HG03432 (cell line): Measurements from ENCODE around the gene ADARB1.

ENCODE experiments used
- ATAC-seq: cut with Tn5 transposase; IDR thresholded peaks from one replicate; pipeline ENCODE4 v1.9.1; 2021; ENCODE audit warnings: mild to moderate bottlenecking, moderate library complexity; ENCODE audit not compliant: unreplicated experiment

The ADARB1 gene

GRCh38 chr21:45090966-45091365, 16.6 kb downstream of the ADARB1 start:
- no peak for ATAC-seq

DNA sequence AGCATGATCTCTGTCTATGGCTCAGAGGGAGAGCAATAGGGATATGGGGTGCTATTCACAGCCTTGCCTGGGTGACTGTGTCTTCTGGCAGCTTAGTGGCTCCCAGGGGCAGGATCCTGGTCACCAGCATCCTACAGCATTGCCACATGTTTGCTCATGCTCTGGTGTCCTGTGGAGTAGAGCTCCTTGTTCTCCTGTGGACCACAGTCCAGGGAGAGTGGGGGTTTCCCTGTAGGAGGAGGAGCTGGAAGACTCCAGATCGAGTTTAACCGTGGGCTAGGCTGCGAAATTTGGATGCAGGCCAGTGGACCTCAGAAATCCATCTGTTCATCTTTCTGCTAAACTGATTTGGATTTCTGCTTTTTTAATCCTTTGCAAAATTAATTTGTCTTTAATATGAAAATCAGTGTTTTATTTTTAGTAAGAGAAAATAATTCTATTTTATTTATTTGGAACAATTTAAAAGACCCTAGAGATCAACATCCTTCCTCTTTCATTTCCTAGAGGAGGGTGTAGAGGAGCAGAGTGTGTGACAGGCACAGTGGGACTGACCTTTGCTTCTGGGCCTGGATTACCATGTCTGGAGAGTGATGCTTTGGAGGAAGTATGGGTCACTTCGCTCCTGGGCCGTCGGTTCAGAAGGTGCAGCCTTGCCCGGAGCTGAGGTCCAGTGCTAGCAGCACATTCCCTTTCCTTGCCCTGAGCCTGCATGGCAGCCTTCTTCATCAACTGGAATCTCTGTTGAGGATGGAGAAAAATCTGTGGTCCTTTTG, 17.4 kb downstream of the ADARB1 start:
- ATAC-seq, result no peak

- no peak for ATAC-seq
Measured at GRCh38 chr21:45093035-45093532, 18.7 kb downstream of the ADARB1 start.

DNA sequence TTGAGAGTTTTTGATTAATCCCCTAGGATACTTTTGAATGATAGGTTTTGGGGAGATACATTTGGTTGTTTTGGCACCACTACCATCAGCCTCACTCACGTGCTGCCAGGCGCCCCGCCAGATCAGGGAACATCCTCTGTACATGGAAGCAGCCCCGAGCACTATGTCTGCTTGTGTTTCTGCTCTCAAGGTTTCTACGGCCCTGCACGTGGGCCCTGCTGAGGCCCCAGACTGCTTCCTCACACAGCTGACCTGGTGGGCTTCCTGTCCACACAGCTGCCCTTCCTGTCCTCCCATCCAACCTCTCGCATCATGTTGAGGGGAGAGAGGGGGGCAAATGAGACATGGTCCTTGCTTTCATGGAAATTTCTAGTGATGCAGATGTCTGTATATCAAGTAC, 20.0 kb downstream of the ADARB1 start:
- ATAC-seq, result no peak

GRCh38 chr21:45095505-45095904, 21.1 kb downstream of the ADARB1 start:
- no peak for ATAC-seq

DNA sequence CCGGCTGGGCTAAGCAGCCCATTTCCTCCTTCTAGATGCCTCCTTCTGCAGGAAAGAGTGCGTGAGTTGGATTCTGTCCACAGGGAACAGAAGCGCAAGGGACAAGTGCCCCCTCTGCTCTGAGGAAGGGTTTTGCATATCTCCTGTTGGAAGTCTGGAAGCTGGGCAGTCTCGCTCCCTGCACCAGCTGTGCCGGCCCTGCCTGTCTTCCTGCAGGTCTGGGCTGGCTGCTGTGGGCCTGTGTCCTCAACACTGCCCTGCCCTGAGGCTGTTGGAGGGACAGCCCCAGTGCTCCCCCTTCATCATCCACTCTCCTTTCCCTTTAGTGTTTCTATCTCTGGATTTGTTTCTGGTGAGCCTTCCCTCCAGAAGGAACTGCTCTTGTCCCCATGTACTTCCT, 21.8 kb downstream of the ADARB1 start:
- no peak for ATAC-seq

DNA sequence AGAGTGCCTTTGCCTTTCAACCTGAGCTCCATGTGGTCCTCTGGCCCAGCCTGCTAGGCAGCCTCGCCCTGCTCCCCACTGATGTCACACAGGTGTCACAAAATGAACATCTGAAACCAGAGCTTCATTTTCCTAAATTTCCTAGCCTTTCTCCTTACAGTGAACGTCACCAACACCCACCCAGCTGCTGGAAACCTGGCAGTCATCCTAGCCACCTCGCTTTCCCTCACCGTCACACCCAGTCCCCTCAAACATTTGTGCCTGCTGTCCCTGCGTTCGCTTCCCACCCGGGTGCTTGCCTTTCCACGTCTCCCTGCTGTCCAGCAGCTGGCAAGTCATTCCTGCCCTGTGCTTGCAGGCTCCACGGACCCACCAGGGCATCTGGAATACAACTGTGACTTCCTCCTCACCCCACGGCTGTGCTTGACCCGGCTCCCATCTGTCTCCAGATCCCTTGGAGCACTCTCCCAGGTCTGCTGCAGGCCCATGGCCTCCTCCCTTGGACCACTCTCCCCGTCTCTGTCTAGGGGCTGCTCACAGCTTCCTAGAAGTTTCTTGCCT, 23.5 kb downstream of the ADARB1 start:
- ATAC-seq, result no peak

- no peak for ATAC-seq
Measured at GRCh38 chr21:45098867-45099266, 24.5 kb downstream of the ADARB1 start.

- no peak for ATAC-seq
Measured at GRCh38 chr21:45099571-45099970, 25.2 kb downstream of the ADARB1 start.

- no peak for ATAC-seq
Measured at GRCh38 chr21:45100866-45101265, 26.5 kb downstream of the ADARB1 start.

- ATAC-seq, result no peak
Measured at GRCh38 chr21:45102391-45102932, 28.1 kb downstream of the ADARB1 start.

- no peak for ATAC-seq
Measured at GRCh38 chr21:45103971-45104520, 29.7 kb downstream of the ADARB1 start.

DNA sequence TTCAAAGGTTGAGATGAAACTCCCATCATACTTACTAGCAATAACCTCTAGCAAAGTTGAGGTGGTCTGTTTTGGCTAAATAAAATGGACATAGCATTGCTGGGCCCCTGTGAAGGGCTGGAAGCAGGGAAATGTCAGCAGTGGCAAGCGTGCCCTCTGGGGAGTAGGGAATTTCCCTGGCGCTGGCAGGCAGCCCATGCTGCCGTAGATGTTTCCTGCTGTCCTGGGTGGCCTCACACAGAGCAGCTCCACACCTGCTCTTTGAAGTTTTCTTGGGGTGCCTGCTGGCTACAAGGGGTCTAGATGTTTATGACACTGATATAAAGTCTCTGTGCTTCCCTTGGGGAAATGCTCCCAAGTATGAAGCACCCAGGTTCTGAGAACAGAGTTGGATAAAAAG, 30.2 kb downstream of the ADARB1 start:
- no peak for ATAC-seq

DNA sequence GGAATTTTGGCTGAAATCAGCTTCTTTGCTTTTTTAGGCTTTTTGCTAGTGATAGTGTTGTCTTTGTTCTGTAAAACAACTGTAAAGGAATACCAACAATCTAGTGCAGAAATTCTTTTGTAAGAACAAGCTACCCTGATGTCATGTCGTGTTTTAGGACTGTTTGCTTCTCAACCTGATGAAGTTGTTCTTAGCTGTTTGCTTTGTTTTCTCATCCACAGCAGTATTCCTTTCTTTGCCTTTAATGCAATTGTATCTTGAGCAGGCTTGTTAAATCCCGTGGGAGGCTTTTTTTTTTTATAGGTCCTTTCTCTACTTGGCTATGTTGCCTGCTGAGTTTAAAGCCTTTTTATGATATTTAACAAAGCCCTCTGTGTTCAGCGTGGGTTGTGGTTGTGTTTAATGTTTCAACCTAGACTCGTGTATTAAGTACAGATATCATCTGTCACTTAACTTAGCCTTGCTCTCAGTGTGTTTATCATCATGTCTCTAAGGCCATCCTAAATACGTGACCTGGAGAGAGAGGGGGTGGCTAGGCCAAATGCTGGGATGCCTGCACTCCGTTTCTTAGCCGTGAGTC, 31.6 kb downstream of the ADARB1 start:
- ATAC-seq, result no peak

DNA sequence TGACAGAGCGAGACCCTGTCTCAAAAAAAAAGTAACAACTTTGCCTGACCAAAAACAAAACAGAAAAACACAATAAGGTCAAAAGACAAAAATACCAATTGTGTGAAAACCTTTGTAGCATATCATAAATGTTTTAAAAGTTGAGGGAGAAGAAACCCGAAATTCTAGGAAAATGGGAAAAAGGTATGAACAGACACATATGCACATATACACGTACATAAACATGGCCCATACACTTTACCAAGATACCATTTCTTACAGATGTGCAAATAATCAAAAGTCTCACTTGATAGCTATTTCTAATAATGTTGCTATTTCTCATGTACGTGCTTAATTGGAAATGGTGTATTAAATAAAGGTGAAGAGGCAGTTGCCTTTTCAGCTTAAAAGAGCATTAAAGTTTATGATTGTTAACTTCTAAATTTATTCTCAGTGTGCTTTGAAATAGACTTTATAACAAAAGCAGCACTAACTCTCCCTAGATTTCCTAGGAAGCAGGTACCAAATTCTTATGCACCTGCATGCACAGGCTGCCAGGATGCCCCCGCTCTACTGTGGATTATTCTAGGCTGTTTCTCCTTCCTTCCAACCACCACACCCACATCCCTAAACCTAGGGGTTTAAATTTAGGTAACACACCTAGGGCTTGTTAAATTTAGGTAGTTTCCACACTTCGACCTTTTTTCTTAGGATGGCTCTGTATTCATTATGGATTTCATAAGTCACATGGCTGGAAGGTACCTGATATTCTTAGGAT, 33.8 kb downstream of the ADARB1 start:
- no peak for ATAC-seq

GRCh38 chr21:45108808-45109781, 34.7 kb downstream of the ADARB1 start:
- peak; percentile 7 for ATAC-seq

- ATAC-seq, result peak; percentile 79
Measured at GRCh38 chr21:45109831-45110492, 35.6 kb downstream of the ADARB1 start.

DNA sequence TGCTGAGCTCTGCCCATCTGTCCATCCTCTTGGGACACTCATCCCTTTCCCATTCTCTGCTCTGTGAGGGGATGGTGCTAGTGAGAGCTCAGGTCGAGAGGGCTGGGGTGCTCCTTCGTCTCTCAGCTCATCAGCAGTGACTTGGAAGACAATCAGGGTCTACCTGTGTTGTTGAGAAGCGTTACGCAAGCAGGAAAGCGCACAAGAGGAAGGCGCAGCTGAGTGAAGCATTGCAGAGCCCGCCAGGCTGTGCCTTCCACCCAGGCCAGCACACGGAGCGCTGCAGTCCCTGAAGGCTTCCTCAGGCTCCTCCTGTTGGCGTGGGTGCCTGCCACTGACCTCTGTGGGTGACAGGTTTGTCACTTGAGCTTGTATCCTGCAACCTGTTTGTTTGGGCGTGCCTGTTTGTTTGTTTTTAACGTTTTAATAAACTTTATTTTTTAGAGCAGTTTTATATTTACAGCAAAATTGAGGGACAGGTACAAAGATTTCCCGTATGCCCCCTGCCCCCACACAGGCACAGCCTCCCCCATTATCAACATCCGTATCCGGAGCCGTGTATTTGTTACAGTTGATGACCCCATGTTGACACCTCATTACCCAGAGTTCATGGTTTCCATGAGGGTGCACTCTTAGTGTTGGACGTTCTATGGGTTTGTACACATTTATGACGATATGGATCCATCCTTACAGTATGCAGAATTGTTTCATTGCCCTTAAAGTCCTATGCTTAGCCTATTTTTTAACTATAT, 36.7 kb downstream of the ADARB1 start:
- no peak for ATAC-seq
